Activated CD4-positive, alpha-beta T cell treated with anti-CD3 and anti-CD28 coated beads, Interleukin-10, Interleukin-2, amounts not matched to agents 100 ng/mL and 50 ng/mL, durations not matched to agents 16 hours and 8 hours (primary cell): Measurements from ENCODE around the gene FKBP4.
"Not testable (repeated sequence)": the region's sequence is repeated elsewhere in the genome, so short reads cannot be mapped to it uniquely, and the experiment has no call there.

Experiments
- DNase-seq: peaks from one replicate; pipeline ENCODE4 v3.0.0-alpha.2; 2020

FKBP4 gene

GRCh38 chr12:2794736-2795289, at the start of gene FKBP4:
Gene FKBP4 (plus strand): TSS chr12:2794970. CDS start chr12:2795140, 170 bp downstream.
- DNase-seq = peak; percentile 93

GRCh38 chr12:2745655-2746054, 49.1 kb upstream of the FKBP4 start:
- no peak for DNase-seq

GRCh38 chr12:2749580-2749979, 45.2 kb upstream of the FKBP4 start:
- DNase-seq = no peak

- DNase-seq = no peak
Measured at GRCh38 chr12:2750185-2750584, 44.6 kb upstream of the FKBP4 start.

GRCh38 chr12:2751230-2751629, 43.5 kb upstream of the FKBP4 start:
- no peak for DNase-seq

GRCh38 chr12:2751686-2752085, 43.1 kb upstream of the FKBP4 start:
- DNase-seq = no peak

- peak; percentile 67 for DNase-seq
Measured at GRCh38 chr12:2752676-2753371, 41.9 kb upstream of the FKBP4 start.

- DNase-seq = no peak
Measured at GRCh38 chr12:2753536-2753935, 41.2 kb upstream of the FKBP4 start.

GRCh38 chr12:2754208-2754607, 40.6 kb upstream of the FKBP4 start:
- no peak for DNase-seq

GRCh38 chr12:2756756-2757155, 38.0 kb upstream of the FKBP4 start:
- no peak for DNase-seq

GRCh38 chr12:2759733-2760132, 35.0 kb upstream of the FKBP4 start:
- no peak for DNase-seq

- DNase-seq = no peak
Measured at GRCh38 chr12:2764398-2764797, 30.4 kb upstream of the FKBP4 start.

- DNase-seq = no peak
Measured at GRCh38 chr12:2765052-2765451, 29.7 kb upstream of the FKBP4 start.

GRCh38 chr12:2765608-2766007, 29.2 kb upstream of the FKBP4 start:
- DNase-seq = no peak

- no peak for DNase-seq
Measured at GRCh38 chr12:2768224-2768961, 26.4 kb upstream of the FKBP4 start.

- DNase-seq = no peak
Measured at GRCh38 chr12:2769866-2770533, 24.8 kb upstream of the FKBP4 start.

- not testable (repeated sequence) for DNase-seq
Measured at GRCh38 chr12:2770544-2770943, 24.2 kb upstream of the FKBP4 start.

GRCh38 chr12:2772370-2772769, 22.4 kb upstream of the FKBP4 start:
- no peak for DNase-seq

- no peak for DNase-seq
Measured at GRCh38 chr12:2773199-2773875, 21.4 kb upstream of the FKBP4 start.

GRCh38 chr12:2775431-2775830, 19.3 kb upstream of the FKBP4 start:
- no peak for DNase-seq

GRCh38 chr12:2776129-2776806, 18.5 kb upstream of the FKBP4 start:
- no peak for DNase-seq

- DNase-seq = no peak
Measured at GRCh38 chr12:2779281-2779680, 15.5 kb upstream of the FKBP4 start.
